AG10803 (cell line): ENCODE data around the gene CNTNAP2.
"Not testable (repeated sequence)": the region's sequence is repeated elsewhere in the genome, so short reads cannot be mapped to it uniquely, and the experiment has no call there.

ENCODE experiments used
- DNase-seq: peaks from one replicate; pipeline ENCODE4 v3.0.0; 2010; ENCODE audit warnings: low read depth
- H3K4me3 ChIP-seq: 2 replicates; pipeline ENCODE4 v1.5.1; 2011; ENCODE audit warnings: mild to moderate bottlenecking, low read length, control low read depth
- TF ChIP-seq, protein P1 (sequence below): conservative IDR thresholded peaks from 2 replicates; pipeline ENCODE4 v1.5.1; 2011; ENCODE audit warnings: mild to moderate bottlenecking, low read length, control low read depth, inconsistent platforms

The CNTNAP2 gene

DNA sequence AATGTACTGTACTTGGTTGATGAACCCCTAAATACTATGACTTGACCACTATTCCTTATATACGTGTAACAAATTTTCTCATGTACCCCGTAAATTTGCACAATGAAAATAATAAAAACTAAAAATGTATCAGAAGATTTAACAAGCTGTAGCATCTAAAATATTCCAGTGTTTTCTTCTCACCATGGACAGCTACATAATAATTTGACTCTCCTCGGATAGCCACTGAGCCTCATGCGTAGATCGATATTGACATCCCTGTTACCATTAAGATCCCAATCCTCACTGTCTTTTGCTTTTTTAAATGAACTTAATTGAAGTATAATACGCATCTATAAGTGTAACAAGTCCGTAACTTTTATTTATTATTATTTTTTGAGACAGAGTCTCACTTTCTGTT is 2294.3 kb downstream of the CNTNAP2 start:
- DNase-seq, result no peak
- TF ChIP-seq, protein P1, sequence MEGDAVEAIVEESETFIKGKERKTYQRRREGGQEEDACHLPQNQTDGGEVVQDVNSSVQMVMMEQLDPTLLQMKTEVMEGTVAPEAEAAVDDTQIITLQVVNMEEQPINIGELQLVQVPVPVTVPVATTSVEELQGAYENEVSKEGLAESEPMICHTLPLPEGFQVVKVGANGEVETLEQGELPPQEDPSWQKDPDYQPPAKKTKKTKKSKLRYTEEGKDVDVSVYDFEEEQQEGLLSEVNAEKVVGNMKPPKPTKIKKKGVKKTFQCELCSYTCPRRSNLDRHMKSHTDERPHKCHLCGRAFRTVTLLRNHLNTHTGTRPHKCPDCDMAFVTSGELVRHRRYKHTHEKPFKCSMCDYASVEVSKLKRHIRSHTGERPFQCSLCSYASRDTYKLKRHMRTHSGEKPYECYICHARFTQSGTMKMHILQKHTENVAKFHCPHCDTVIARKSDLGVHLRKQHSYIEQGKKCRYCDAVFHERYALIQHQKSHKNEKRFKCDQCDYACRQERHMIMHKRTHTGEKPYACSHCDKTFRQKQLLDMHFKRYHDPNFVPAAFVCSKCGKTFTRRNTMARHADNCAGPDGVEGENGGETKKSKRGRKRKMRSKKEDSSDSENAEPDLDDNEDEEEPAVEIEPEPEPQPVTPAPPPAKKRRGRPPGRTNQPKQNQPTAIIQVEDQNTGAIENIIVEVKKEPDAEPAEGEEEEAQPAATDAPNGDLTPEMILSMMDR, result no peak
- H3K4me3 ChIP-seq, result no peak overlapping the region

- no peak overlapping the region for H3K4me3 ChIP-seq
- TF ChIP-seq, protein P1, result no peak
- no peak for DNase-seq
These were observed 2296.1 kb downstream of the CNTNAP2 start for GRCh38 chr7:148412691-148413090.

DNA sequence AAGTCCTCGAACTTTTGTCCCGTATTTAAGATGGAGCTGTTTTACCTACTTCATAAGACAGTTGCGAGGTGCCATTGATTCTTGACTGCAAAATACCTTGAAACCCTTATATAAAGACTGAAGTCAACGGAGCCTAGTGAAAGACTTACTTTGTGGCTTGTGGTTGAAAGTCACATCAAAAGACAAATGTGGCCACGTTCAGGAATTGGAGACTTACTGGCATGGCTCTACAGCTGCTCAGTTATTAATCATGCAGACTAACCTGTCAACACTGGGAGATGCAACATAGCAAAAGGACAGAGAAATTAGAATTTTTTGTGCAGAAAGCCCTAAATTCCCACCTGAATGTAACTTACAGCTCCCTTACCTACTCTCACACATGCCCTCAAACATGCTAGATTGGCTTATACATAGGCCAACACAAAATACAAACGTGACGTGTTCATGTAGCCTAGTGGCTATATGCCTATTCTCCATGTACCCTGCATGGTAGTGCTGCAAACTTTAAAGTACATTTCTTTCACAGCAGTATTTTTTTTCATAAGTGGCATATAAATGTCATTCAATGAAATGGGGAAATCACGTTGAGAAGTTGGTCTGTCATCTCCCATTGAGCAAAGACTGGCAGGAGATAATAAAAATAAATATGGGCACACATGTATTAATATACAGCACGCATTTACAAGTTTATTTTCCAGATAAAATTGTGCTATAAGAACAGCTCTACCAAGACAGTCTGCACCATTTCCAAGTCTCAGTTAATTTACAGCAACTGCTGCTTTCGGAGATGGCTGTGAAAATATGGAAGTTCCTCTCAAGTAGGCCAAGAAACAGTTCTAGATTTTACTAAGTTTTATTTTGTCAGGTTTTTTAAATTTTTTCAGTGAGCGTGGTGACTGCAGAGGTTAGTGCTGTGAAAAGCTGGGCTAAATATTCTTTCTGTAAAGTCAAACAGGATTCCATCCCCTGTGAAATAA is 2303.5 kb downstream of the CNTNAP2 start:
- no peak overlapping the region for H3K4me3 ChIP-seq
- TF ChIP-seq, protein P1, result no peak
- no peak for DNase-seq

DNA sequence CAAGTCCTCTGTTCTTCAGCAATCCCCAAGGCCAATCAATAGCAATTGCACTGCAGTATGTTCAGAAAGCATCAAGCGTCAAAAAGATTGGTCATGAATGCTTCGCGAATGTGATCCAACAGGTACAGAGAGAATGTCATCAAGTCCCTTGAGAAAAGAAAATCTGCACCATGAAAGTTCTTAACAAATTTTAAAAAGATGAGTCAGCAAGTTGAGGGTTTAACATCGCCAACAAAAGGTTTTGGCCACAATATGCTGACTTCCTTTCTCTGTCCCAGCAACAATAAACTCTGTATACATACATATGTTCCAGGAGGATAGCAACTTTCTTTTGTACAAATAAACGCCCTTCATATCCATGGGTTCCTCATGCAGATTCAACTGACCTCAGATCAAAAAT is 2305.4 kb downstream of the CNTNAP2 start:
- H3K4me3 ChIP-seq, result no peak overlapping the region
- TF ChIP-seq, protein P1, result no peak
- DNase-seq, result no peak

- H3K4me3 ChIP-seq, DNase-seq: not testable (repeated sequence)
These were observed 2309.8 kb downstream of the CNTNAP2 start for GRCh38 chr7:148426393-148426792.

- DNase-seq, H3K4me3 ChIP-seq: not testable (repeated sequence)
These were observed 2314.1 kb downstream of the CNTNAP2 start for GRCh38 chr7:148430690-148431089.

DNA sequence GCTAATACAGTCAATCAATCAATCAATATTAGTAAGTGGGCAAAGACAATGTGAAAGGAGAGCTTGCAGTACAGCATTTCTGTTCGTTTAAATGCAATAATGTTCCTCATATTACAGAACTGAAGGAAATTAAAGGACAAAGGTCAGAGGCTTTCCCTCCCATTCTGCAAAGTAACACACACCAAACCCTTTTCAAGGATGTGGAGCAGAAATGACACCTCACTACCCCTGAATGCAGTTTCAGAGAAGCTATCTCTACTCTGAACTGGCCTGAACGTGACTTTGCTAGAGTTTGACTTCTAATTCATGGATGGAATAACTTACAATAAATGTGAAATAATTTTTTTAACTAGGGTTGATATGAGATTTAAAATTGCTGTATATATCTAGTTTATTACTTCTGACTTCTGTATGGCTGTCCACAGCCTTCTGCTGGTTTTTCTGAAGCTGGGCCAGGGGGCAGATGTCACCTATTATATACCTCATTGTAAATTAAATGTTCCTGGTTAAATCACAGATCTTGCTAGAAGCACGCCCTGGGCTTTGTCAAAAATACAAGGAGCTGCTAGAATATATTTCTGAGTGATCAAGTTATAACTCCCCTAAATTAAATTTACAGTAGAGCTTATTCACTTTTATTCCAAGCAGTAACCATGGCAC is 2317.1 kb downstream of the CNTNAP2 start:
- TF ChIP-seq, protein P1, result no peak
- no peak for DNase-seq

More for the DNA sequence above, 2317.1 kb downstream of the CNTNAP2 start:
- no peak overlapping the region for H3K4me3 ChIP-seq
